GM19351 (cell line): ENCODE measurements around the gene FEV.

Experiments
- ATAC-seq: cut with Tn5 transposase; IDR thresholded peaks from one replicate; pipeline ENCODE4 v1.9.1; 2021; ENCODE audit warnings: mild to moderate bottlenecking, moderate library complexity; ENCODE audit not compliant: unreplicated experiment

The FEV gene

DNA sequence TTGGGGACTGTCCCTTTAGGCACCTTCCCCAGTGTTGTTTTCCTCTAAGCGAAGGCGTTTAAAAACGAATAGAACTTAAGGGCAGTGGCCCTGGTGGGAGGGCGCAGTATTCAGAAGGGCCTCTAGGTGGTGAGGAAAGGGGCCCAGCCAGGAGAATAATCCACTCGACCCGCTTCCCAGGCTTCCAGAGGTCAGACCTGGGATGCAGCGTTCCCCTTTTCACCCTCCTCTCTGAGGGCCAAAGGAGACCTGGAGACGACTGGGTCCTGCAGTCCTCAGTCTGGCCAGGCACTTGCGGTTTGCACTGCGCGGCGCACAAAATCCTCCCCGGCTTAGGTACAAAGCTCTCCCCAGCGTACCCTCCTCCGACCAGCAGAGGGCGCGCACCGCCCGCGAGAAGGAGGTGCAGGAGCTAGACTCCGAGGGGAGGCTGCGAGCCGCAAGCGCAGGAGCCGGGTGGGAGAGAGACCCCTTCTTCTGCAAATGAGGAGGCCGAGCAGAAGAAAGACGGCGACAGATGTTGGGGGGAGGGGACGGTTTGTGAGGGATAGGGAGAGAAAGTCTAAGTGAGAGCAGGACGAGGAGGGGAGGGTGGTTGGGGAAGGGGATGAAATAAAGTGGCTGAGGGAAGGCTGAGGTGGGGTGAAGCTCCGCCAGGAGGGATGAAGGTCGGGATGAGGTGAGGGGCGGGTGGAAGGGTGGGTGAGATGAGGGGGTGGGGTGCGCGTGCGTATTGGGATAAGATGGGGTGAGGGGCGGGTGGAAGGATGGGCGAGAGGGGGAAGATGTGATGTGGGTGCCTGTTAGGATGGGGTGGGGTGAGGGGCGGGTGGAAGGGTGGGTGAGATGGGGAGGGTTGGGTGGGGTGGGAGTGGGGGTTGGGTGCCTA is 4.9 kb downstream of the FEV start:
- peak; percentile 89 for ATAC-seq

DNA sequence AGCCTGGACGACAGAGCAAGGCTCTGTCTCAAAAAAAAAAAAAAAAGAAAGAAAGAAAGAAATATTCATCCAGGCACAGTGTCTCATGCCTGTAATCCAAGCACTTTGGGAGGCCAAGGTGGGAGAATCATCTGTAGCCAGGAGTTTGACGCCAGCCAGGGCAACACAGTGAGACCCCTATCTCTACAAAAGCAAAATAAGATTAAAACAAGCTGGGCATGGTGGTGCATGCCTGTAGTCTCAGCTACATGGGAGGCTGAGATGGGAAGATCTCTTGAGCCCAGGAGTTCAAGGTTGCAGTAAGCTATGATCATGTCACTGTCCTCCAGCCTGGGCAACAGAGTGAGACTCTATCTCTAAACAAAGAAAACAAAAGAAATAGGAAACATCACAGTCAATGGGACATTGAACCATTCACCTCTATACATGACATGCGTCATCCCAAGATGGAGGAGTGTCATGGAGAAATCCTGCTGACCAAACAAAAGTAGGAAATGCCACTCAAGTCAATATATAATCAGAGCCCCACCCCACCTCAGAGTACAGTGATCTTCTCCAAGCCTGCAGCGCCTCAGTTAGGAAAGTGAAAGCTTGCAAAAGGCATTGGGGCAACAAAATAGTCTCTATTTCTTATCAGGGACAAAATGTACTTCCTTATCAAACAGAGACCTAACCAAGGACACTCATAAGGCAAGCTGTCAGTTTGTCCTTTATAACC is 9.8 kb downstream of the FEV start:
- ATAC-seq = no peak

DNA sequence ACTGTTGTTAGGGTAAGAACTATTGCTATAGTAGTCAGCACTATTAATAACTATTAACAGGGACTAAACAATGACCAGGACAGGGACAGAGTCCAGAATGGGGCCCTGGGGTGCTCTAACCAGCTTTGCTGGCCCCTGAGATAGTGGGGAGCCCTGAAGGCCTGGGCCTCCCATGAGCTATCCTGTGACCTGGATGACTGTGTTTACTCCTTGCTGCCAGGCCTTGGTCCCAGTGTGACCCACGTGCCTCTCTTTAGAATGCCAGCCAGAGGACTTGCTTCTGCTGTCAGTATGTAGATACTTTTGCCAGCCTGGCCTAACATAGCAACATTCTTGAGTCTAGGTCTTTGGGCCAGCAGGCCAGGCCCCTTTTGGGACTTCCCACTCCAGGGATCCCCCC is 14.1 kb downstream of the FEV start:
- no peak for ATAC-seq

DNA sequence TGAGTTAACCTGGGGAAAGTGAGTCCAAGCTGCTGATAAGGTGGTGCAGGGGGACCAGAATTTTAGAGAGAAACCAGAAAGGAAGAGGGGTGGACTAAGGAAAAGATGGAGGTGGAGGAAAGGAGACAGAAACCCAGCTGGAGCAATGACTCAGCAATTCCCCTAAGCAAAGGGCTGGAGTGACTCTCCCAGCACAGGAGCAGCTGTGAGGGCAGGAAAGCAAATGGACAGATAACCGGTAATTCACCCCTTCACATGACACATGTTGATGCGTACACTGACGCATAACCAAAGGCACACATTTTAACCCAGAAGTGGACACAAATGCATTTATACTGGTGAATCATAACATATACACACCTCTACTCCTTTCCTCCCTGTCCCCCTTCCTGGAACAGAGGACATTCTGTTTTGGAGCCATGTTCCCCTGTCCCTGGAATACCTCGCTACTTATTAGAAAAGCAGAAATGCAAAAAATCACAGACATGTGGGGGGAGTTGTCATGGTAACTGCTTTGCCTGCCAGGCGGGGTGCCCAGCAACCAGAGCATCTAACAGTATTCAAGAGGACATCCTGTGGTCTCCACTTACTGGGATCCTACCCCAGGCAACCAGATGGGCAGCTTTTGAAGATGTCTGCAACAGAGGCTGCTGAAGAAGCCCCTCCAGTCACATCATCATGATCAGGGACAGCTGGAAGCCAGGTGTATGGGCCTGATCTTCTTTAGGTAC is 20.8 kb downstream of the FEV start:
- no peak for ATAC-seq

DNA sequence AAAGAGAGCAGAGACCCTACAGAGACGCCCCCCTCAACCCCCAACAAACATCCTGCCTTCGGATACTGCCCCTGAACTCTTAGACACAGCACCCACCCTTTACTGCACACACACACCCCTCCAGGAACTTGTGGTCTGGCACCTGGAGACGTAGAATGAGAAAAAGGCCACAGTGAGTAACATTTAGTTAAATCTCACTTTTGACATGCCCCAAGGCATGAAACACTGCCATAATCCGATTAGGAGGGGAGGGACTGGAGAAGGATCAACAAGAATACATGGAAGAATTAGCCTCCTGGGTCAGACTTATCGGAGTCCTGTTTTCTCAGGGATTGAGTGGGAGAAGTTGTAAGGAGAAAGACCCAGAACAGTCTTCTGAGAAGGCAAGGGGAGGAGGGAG is 21.4 kb downstream of the FEV start:
- no peak for ATAC-seq

DNA sequence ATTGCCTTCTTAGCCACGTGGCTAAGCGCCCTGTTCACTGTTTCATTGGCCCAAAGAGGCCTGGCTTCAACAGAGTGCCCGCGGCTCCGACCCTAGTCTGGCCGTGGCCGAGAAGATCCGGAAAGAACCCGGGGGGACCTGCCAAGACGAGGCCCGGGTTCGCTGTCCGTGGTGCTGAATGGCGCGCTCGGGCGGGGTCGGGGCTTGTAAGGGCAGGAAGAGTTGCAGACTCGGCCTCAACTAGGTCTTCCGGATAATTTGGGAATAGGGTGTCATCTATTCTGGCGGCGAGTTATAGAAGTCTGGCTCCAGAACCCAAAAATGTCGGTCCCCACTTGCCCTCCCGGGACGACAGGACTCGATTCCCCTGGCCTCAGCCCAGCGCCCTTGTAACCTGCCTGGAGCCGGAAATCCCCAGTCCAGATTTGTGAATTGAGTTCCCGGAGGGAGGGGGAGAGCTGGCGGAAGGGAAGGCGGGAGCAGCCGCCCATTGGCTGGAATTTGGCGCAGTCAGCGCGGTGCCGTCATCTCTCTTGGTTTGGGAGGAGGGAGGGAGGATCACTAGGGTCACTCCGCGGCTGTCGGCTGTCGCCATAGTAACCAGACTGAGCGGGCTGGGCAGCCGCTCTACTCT is 22.0 kb downstream of the FEV start:
- no peak for ATAC-seq

DNA sequence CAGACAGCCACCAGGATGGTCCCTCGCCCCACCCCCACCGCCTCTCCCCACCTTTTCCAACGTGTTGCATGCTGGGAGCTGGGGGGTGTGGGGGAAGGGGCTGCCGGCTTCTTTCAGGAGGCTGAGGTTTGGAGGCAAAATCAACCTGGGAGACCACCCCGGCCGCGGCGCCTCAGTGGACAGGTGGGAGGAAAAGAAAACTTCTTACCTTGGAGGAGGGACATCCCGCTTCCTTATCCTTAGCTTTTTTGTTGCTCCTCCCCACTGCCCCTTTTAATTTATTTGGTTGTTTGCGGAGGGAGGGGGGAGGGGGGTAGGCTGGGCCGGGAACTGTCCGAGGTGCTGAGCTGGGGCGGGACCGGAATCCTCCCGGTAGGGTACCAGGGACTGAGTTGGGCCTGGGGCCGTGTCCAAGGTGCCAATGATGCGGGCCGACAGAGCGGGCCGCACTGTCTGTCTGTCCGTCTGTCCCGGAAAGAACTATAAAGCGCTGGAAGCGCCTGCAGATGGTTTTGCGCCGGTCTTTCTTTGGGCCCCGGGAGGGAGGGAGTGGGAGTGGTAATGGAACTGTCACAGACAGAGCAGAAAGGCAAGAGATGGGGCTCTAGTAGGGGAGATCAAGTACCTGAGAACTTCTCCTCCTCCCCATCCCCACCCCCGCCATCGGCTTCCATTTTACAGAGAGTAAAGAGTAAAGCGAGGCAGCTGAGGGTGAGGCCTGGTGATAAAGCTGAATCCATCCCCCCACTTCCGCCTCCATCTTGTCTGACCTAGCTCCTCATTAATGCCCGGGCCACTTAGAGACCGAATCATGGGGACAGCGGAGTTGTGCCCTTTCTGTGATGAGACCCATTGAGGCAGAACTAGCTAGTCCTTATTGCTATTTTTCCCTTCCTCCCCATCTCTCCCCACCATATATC is 23.1 kb downstream of the FEV start:
- ATAC-seq = no peak

DNA sequence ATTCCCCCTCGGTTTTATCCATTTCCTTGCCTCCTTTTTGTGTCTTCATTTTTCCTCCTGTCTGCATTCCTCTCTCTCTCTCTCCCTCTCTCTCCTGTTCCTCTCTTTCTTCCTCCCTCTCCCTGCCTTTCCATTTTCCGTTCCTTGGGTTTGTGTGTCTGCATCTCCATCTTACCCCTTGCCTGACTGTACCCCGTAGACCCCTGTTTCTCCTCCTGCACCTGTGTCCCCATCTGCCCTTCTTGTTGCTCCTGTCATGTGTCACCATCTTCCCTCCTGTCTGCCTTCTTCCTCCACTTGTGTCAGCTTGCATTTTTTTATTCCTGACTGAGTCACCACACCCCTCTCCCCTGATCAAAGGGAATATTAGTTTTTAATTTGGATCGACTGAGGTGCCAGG is 23.8 kb downstream of the FEV start:
- no peak for ATAC-seq

DNA sequence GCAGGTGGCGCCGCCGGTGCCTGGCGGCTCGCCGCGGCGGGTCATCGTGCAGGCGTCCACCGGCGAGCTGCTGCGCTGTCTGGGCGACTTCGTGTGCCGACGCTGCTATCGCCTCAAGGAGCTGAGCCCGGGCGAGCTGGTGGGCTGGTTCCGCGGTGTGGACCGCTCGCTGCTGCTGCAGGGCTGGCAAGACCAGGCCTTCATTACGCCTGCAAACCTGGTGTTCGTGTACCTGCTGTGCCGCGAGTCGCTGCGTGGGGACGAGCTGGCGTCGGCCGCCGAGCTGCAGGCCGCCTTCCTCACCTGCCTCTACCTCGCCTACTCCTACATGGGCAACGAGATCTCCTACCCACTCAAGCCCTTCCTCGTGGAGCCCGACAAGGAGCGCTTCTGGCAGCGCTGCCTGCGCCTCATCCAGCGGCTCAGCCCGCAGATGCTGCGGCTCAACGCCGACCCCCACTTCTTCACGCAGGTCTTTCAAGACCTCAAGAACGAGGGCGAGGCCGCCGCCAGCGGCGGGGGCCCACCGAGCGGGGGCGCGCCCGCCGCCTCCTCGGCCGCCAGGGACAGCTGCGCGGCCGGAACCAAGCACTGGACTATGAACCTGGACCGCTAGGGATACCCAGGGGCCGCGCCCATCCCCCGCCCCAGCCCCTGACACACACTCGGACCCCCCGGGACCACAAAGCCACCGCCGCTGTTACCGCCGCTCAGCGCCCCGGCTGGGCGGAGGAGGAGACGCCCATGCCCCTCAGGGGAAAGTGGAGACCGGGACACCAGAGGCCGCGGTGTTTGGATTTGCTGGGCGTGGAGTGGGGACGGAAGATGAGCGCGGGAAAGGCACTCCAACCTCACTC is 24.4 kb downstream of the FEV start:
- ATAC-seq = no peak

DNA sequence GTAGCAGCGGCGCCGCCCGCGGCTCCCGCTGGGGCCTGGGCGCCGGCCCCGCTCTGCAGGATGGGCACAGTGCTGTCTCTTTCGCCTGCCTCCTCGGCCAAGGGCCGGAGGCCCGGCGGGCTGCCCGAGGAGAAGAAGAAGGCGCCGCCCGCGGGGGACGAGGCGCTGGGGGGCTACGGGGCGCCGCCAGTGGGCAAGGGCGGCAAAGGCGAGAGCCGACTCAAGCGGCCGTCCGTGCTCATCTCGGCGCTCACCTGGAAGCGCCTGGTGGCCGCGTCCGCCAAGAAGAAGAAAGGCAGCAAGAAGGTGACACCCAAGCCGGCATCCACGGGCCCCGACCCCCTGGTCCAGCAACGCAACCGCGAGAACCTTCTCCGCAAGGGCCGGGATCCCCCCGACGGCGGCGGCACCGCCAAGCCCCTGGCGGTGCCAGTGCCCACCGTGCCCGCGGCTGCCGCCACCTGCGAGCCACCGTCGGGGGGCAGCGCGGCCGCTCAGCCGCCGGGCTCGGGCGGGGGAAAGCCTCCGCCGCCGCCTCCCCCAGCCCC is 25.1 kb downstream of the FEV start:
- ATAC-seq = peak; percentile 32

DNA sequence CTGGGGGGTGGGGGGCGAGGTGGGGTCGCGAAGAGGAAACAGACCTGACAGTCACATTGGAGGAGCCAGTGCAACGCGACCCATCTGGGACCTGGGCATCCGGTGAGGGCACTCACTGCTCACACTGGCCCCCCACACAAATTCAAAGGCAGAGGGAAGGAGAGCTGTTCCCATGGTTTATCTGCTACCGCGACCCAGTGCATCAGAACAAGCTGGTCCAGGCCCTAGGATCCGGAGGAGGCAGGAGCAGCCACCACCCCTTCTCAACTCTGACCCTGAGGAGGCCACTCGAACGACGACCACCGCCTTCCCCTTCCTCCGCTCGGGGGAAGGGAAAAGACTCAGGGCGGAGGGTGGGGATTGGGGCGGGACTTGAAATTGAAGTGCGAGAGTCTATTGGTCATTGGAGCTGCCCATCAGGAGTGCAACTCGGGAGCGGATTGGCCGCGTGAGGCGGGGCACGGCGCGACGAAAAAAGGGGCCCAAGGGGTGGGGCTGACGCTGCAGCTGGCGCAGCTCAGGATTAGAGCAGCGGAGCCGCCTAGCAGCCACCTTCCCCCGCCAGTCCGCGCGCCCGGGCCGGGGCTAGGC is 25.7 kb downstream of the FEV start, which contains the start of gene CDK5R2:
TSS of gene CDK5R2 (plus strand) at position 526 of the 591 bp plus-strand sequence. CDS start 155 bp downstream, outside the sequence.
- peak; percentile 98 for ATAC-seq

DNA sequence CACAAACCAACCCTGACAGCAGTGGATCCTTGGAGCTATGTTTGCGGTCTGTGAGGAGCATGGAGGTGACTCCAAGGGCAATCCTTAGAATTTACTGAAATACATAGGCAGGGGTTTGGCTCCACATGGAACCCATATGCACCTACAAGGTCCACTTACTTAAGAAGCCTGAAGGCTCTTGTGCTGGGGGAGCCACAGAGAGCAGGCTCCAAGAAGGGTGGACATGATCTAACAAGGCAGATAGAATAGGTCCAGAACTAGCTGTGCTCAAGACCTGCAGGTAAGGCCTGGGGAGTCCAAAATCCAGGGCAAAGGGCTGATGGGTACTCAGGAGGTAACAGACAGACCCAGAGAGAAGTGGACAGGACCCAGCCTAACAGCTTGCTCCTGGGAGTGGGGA is 26.7 kb downstream of the FEV start:
- ATAC-seq = no peak

DNA sequence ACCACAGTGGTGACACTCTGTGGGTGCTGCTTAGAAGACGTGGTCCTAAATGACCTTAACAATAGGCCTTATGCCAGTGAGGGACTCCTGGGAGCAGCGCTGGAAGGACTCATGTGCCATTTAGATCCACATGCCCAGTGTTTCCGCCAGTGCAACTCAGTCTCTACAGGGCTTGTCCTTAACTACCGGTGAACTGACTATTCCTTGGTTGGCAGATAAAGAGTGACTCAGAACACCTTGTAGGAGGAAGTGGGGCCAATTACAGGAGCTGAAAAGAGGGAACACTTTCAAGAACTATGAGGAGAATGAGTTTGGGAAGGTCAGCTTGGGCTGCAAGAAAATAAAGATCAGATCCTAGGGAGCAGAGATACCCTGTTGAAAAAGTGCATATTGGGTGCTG is 27.3 kb downstream of the FEV start:
- ATAC-seq = no peak

DNA sequence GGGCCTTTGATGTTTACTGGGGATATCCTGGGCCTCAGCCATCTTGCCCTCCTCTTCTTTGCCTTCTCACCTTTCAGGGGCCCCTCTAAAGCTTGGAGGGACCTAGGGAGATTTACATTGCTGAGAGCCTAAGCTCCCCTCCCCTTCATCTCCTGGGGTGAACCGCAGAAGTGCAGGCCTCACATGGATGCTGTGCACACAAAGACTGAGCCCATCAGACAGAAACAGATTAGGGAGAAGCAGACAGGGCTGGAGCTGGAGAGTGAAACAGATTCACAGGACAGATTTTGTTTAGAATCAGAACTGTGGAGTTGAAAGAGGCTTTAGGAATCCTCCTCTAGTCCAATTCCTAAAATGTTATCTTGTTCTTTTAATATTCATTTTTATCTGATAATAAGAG is 28.9 kb downstream of the FEV start:
- ATAC-seq = no peak

DNA sequence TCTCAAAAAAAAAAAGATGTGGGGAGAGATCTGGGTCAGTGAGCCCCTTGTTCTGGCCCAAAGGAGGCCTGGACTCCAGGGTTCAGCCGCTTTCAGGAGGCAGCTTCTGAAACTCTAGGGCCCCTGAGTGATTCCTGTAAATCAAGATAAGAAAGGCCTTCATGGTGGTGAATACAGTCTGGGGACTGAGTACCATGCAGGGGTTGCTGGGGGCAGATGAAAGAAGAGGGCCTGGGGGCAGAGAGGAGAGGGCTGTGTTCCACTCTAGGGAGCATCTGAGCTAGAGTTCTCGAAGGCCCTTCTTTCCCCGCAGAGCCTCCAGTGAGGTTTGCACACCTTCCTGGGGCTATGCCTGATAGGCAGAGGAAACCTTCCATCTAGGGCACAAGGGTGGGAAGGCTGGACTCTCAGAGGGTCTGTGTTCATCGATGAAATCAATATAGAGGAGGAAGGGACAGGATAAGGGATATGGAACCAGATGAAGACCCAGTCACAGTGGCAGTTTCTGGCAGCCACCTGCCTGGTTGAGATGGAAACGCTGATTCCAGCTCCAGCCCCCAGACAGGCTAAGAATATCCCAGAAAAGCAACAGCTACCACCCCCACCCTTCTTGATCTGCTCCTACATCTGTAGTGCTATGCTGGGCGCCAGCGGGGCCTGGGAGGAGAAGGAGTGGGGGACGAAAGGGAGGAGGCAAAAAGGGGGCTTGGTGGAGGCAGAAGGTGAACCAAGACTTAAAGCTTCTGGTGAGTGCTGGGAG is 30.3 kb downstream of the FEV start:
- no peak for ATAC-seq

DNA sequence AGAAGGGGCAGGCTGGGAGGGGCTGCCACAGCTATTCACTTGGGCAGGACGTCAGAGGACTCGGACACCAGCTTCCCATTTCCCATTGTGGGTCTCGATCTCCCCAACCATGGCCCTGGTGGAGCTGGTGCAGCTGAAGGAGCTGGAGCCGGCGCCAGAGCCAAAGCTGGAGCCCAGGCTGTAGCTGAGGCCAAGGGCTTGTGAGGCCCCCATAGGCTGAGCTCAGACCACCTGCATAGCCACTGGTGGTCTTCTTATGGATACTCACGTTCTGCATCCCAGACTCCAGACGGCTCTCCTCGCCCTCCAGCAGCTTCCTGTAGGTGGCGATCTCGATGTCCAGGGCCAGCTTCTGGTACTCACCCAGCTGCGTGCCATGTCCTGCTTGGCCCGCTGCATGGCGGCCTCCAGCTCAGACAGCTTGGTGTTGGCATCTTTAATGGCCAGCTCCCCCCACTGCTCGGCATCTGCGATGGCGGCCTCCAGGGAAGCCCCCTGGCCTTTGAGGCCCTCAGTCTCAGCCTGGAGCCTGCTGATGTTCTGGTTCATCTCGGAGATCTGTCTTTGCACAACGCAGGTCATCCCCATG is 31.5 kb downstream of the FEV start:
- ATAC-seq = no peak

DNA sequence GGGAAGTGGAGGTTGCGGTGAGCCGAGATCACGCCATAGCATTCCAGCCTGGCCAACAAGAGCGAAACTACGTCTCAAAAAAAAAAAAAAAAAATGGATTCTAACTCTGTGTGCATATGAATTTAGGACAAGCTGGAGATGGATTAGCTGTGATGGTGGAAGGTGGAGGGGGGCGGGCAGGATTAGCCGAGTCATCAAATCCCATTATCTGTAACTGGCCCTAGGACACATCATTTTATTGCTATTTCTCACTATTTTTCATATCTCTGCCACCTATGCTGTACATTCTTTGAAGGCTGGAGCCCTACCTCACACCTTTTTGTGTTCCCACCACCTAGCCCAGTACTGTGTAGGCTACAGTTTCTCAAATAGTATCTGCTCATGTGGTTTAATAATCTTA is 32.8 kb downstream of the FEV start:
- ATAC-seq = no peak
